GM18873 (cell line): ENCODE measurements around the gene RNF123.
"Not testable (repeated sequence)": the region's sequence is repeated elsewhere in the genome, so short reads cannot be mapped to it uniquely, and the experiment has no call there.

Experiments used
- ATAC-seq: cut with Tn5 transposase; IDR thresholded peaks from one replicate; pipeline ENCODE4 v1.9.1; 2021; ENCODE audit warnings: mild to moderate bottlenecking, moderate library complexity, moderate number of reproducible peaks; ENCODE audit not compliant: unreplicated experiment, low FRiP score

Gene RNF123

DNA sequence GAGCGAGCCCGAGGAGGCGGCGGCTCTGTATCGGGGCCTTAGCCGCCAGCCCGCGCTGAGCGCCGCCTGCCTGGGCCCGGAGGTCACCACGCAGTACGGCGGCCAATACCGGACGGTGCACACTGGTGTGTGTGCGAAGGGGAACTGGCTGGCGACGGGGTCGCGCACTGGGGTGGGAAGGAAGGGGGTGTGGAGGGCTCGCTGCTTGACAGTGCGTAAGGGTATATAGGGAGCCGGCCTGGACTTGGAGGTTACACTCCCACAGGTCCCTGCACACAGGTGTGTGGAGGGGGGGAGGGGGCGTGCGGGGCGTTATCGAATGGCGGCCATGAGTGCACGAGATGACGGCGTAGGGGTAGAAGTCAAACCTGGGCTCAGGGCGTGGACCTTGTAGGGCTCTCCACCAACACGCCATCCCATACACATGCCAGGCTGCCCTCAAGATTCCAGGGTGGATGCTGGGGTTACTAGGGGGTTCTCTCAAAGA is 14.8 kb upstream of the RNF123 start:
- no peak for ATAC-seq

DNA sequence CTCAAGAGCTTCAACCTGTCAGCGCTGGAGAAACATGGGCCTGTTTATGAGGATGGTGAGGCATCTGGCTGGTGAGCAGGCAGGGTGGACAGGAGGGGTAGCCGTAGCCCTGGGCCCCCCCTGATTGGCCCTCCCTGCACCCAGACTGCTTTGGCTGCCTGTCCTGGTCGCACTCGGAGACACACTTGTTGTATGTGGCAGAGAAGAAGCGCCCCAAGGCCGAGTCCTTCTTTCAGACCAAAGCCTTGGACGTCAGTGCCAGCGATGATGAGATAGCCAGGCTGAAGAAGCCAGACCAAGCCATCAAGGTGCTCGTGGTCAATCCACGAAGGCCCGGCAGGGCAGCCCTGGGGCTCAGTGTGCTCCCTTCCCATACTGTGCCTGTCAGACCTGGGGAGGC is 13.4 kb upstream of the RNF123 start:
- no peak for ATAC-seq

DNA sequence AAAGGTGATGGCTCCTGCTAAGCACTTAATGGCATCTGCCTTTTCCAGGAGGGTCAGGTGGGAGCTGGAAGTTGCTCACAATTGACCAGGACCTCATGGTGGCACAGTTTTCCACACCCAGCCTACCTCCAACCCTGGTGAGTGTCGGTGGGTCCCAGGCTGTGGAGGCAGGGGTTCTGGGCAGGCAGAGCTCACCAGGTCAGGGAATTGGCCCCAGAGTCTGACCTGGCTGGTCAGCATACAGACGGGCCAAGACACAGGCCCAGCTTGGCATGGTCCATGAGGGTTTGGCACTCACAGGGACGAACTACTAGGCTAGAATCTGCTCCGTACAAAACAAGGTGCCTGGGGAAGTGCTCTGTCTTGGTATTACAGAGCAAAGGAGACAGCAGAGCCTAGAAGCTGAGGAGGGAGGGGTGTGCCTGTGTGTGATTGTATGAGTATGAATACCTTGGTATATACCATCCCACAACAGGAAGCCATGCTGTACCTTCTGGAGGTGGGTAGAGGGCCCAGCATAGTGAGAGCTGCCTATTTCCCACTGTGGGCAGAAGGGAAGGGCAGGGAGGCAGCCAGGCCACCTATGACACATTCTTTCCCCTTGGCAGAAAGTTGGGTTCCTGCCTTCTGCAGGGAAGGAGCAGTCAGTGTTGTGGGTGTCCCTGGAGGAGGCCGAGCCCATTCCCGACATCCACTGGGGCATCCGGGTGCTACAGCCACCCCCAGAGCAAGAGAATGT is 8.7 kb upstream of the RNF123 start:
- ATAC-seq = no peak

DNA sequence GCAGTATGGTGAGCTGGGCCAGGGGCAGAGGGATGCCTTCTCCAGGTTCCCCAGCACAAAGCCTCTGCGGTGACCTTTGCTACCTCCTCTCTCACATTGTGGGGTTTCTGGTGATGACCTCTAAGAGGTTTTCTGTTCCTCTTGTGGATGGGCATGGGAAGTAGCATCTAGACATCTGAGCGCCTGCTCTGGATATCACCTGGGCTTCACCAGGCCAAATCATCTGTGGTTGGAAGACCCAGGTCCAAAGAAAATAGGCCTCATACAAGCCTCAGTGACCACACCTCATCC is 8.2 kb upstream of the RNF123 start:
- ATAC-seq = no peak

DNA sequence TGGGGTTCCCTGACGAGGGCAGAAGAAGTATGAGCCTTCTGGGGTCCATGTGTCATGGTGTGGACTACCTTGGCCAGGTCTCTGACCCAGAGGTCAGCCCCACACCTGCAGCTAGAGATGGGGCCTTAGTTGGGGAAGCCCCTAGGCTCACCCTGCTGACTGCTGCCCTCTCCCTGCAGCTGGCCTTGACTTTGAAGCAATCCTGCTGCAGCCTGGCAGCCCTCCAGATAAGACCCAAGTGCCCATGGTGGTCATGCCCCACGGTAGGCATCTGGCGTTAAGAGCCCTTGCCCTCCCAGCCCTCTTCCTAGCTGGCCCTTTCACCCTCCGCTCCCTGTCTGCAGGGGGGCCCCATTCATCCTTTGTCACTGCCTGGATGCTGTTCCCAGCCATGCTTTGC is 7.8 kb upstream of the RNF123 start:
- ATAC-seq = no peak

DNA sequence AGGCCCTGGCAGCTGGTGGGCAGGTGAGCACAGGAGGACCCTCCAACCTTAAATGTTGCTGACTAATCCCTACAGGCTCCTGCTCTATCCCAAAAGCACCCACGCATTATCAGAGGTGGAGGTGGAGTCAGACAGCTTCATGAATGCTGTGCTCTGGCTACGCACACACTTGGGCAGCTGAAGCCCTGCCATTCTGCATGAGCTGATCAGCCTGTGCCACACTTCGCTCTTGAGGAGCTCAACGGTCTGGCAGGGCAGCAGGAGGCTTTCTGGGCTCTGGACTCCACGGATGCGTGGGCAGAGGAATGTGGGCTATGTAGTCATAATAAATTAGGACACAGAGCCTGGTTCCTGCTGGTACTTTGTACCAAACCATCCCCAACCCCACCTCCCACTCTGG is 6.2 kb upstream of the RNF123 start:
- ATAC-seq = no peak

DNA sequence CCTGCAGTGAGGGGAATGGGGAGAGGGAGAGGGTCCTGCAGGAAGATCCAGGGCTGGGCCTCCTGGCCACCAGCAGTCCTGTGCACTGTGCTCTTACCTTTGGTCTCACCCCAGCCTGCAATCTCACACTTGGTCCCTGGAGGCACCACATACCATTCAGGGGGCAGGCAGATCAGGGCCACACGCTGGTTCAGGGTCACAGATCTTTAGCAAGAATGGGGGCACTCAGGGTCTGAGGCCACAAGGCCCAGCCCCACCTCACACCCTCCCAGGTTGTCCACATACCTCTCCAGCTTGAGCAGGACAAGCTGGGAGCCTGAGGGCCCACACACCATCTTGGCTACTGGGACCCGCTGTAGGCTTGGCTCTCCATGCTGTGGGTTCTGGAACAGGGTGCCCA is 4.9 kb upstream of the RNF123 start:
- not testable (repeated sequence) for ATAC-seq

DNA sequence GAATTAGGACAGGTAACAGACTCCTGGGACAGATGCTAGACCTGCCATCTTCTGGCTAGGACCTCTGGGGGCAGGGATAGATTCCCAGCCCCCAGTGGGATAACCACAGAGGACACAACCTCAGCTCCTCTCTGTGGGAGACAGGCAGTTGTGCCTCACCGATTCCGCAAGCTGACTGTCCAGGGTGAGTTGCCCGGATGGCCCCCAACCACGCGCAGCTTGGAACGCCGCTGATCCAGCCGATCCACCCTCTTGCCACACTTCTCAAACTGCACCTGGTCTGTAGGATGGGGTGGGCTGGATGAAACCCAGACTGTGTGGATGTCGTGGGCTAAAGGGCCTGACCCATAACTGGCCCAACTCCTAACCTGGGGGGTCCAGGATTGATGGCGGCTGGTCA is 4.3 kb upstream of the RNF123 start:
- not testable (repeated sequence) for ATAC-seq

DNA sequence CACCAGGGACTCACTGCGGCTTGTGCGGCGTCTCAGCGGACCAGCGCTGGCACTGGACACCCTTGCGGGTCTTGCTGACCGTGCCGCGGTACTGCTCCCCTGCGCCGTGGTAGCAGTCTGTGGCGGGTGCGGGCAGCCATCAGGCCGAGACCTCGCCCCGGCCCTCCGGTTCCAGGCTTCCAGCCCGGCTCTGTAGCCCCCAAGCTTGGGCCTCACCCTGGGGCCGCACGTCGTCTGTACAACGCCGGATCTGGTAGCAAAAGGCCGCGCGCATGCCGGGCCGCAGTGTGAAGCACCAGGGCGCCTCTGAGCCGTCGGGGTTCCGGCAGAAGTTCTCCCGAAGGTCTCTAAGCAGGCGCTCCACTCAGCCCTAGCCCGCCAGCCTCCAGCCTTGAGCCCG is 3.5 kb upstream of the RNF123 start:
- ATAC-seq = not testable (repeated sequence)

DNA sequence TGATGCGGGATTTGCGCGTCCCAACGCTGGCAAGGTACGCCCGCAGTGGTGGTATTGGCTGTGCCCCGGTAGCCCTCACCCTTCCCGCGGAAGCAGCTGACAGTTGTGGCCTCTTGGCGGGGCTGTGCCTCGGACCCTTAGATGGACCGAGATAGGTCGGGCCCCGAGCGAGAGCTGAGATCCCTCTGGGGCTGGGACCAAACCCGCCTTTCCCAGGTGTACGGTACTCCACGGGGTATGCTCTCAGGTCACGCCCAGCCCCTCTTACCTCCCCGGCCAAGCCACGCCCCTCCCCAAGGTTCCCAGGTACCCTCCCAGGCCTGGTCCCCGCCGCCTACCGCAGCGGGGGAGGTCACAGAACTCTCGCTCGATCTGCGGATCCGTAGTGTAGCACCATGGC is 3.0 kb upstream of the RNF123 start:
- not testable (repeated sequence) for ATAC-seq

DNA sequence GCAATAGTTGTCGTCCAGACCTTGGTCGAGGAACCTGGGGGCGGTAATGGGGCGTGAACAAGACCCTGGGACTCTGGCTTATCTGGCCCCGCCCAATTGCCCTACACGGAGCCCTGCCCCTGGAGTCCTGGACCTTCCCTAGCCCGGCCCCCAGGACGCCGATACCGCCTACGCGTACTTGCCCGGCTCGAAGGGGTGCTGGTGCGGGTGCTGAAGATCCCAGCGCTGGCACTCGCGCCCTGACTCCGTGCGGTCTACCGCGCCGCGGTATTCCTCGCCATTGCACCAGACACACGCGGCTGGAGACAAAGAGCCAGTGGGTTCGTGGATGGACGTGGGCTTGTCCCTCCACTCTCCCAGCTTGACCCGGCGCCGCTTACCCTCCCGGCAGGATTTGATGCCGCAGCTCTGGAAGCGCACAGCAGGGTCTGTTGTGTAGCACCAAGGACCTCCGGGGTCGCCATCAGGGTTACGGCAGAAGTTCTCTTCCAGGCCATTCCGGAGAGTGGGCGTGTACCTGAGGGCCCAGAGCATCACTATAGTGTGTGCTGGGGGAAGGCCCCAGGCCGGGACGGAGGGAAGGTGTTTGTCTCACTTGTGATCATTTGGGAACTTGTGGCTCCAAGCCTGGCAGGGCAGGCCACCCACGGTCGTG is 2.5 kb upstream of the RNF123 start:
- not testable (repeated sequence) for ATAC-seq

DNA sequence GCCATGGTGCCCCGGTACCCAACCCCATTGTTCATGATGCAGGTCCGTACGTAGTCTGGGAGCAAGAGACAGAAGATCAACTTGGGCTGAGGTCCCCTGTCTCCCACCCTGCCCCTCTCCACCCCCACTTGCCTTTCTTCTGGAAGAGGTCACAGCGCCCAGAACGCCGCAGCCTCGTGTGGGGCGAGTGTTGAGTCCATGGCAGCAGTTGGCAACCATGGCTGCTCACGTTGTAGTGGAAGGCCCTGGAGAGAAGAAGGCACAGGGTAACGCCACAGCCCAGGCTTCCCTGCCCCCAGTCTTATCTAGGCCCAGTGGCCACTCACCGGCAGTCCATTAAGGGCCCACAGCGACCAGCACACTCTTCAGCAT is 1.9 kb upstream of the RNF123 start:
- not testable (repeated sequence) for ATAC-seq

DNA sequence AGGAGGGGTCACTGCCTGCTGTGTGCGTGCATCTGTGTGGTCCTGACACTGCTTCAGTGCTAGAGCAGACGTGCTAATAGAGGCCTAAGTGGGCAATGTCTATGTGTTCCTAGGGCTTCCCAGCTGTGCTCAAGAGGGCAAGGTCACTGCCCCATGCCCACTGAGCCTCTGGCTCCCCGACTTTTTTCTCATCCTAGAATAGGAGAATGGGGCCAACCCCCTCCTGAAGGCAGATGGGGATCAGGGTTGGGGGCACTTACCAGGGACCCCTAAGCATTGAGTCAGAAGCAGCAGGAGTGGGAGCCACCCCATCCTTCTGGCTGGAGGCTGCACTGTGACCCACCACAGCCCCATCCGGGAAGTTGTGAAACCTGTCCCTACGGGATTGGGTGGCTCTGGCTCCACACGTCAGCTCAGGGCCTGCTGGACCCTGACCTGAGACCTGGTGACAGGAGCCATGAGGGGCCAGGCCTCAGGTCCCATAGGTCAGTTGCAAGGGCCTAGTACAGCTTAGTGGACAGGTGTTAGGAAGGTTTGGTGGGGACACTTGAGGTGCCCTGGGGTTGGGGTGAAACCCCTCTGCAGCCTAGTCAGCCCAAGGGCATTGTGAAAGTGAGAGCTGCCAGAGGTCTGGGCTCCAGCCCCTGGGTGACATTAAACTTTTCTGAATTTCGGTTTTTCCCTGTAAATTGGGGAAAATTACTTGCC is 865 bp upstream of the RNF123 start:
- not testable (repeated sequence) for ATAC-seq

DNA sequence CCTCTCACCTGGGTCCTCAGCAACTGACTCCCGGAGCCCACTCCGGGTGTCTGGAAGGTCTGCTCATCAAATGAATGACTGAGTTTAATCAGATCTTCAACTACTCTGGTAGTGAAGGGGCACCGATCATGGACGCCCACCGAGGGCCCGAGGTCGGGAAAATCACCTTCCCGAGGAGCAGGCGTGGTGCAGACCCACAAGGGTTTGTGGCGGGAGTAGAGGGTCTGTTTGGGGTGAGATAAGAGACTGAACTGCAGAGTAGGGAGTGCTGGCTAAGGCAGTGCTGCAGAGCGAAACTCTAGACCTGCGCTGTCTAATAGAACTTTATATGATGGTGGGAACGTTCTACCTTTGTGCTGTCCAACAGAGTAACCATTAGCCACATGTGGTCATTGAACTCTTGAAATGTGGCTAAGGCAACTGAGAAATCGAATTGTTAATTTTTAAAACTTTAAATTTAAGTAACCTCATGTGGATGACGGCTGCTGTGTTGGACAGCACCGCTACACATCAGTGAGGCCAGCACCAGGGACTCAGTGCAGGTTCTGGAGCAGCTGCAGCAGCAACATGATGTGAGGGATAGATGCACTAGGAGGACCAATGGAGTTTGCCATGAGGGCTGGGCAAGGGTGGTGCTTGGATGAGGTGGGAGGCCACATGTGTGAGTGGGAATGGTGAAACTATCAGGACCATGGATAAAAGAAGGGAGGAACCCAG is 709 bp downstream of the RNF123 start:
- not testable (repeated sequence) for ATAC-seq

DNA sequence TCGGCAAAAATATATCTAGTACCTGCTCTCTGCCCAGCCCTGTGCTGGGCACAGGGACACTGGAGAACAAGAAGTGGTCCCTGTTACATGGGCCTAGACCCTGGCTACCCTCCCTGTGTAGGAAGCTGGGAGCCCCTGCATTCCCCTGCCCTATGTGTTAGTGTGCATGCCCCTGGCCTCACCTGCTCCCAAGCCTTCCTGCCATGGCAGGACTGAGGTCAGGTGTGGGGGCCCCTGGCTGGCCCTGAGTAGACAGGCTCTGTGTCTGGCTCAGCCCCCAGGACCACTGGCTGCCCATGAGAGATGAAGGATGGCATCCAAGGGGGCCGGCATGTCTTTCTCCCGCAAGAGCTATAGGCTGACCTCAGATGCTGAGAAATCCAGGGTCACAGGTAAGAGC is 1.5 kb downstream of the RNF123 start:
- not testable (repeated sequence) for ATAC-seq

DNA sequence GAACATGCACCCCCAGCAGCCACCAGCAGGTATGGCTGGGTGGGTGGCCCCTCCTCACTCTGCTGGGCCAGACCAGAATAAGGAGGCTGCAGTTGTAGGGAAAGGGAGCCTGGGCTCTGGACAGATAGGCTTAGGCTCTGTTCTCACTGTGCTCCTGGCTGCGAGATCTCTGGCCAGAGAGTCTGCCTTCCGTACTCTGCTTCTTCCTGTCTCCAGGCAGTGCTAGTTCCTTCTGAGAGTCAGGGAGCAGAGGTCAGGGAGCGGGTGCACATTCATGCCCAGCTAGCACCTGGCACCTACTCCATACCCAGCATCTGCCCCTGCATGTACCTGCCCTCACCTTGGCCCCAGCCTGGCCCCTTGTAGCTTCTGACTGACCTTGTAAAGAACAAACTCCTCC is 2.1 kb downstream of the RNF123 start:
- not testable (repeated sequence) for ATAC-seq

DNA sequence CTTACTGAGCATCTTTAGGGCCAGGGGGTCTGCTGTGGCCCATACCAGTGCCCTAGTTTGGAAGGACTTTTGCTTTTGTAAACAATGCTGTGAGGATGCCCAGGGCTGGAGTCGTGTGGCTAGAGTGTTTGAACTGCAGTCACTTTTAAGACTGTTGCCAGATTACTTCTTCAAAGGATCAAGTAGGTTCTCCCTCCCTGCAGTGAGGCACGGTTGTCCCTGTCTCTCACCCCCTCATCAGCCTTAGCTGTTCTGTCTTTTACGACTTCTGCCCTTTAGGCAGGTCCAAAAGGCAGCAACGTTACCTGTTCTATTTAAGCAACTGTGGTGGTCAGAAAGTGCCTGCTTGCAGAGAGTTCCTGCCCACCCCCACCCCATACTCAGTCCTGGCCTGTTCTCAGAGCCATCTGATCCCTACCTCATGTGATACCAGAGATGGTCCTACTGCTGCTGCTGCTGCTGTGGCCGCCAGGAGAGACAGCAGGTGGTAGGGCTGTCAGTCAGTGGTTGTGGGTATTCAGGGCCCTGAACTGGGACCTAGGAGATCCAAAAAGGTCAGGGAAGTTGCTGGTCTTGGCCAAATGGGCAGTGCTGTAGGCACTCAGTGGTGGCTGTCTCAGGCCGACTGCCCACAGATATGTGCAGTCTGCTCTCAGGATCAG is 5.2 kb downstream of the RNF123 start:
- ATAC-seq = not testable (repeated sequence)

DNA sequence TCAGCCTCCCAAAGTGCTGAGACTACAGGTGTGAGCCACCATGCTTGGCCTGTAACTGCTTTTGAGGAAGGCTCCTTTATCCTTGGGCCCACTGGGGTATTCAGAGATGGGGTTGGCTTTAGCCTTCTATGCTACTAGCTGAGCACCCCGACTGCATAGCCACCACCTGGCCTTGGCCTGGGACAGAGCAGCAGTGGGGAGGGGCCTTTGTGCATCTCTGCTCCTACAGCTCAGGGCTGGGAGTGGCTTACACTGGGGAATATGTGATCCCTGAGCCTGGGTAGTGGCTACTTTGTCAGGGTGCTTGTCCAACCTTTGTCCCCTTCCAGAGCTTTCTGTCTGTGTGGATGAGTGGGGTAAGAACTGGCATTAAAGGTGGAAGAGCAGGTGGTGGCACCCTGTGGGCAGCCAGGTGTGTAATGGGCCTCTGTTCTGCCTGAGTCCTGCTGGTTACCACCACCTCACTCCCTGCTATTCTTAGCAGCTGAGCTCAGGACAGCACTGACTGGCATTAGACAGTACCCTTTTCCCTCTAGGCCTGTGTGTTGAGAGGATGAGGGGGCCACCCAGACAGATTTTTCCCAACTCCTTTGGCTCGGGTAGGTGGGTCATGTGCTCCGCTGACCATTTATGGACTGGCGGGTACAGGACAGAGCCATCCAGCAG is 6.1 kb downstream of the RNF123 start:
- not testable (repeated sequence) for ATAC-seq

DNA sequence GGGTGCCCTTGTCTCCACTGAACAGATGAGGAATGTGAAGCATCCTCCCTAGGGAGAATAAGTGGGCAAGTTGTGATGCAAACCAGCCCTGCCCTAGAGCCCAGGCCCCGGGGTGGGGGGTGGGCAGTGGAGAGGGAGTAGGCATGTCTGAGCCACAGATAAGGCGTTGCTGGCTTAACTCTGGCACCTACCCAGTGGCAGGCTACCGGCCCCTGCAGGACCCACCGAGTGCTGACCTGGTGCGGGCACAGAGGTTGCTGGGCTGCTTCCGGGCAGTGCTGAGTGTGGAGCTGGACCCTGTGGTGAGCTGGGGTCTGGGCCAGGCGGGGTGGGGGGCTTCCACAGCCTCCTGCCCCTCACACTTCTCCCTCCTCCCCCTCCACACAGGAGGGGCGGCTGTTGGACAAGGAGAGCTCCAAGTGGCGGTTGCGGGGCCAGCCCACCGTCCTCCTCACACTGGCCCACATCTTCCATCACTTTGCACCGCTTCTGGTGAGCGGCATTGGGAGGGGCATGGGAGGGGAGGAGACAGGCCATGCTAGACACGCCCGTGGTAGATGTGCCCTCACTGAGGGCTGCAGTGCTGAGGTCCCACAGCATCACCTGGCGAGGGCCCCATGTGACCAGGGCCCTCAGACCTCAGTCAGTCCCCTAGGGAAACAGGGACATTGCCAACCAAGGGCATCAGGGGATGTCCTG is 10.1 kb downstream of the RNF123 start:
- no peak for ATAC-seq
